K562 (cell line): ENCODE results near the gene CERS4.
A peak's percentile ranks its signal among the peaks of the same experiment; 100 is the strongest.

Experiments used
- ATF3 ChIP-seq, 2 experiments: fragments of 450-650 bp in 1 of 2; sonication (generic) in 1 of 2; formaldehyde crosslinking in 1 of 2; IDR thresholded peaks in 1 of 2; conservative IDR thresholded peaks in 1 of 2; 2 replicates each; pipeline versions ENCODE4 v1.6.1 to v1.8.1; 2016 to 2023; ENCODE audit warnings: mild to moderate bottlenecking in 2 of 2, moderate library complexity in 2 of 2, inconsistent platforms in 1 of 2, missing genetic modification reagents in 1 of 2
- CTCF ChIP-seq, 3 experiments: IDR thresholded peaks in 2 of 3; conservative IDR thresholded peaks in 1 of 3; 2 replicates each; pipeline ENCODE4 v1.5.1; 2011 to 2012; ENCODE audit warnings: low read length in 3 of 3, mild to moderate bottlenecking in 3 of 3, control low read depth in 2 of 3, improper control_type of control experiment in 1 of 3, inconsistent platforms in 1 of 3, low read depth in 1 of 3, mixed read lengths in 1 of 3, moderate library complexity in 1 of 3; ENCODE audit not compliant: insufficient read depth in 2 of 3
- EZH2 ChIP-seq: IDR thresholded peaks from 2 replicates; pipeline ENCODE4 v1.6.1; 2012; ENCODE audit warnings: low read depth, mild to moderate bottlenecking, inconsistent platforms, low read length, borderline replicate concordance
- NCOA2 ChIP-seq, 2 experiments: fragments of 450-650 bp; IDR thresholded peaks; 2 replicates each; pipeline ENCODE4 v1.6.1; 2018; ENCODE audit warnings: mild to moderate bottlenecking in 2 of 2, moderate library complexity in 1 of 2; ENCODE audit not compliant: partially characterized antibody in 2 of 2
- NR2C2 ChIP-seq, 2 experiments: fragments of 200-800 bp in 1 of 2; sonication (Bioruptor generic) in 1 of 2; sonication (generic) in 1 of 2; formaldehyde crosslinking in 1 of 2; IDR thresholded peaks; 2 replicates each; pipeline versions ENCODE4 v1.6.1 to v1.8.0; 2016 to 2022; ENCODE audit warnings: mild to moderate bottlenecking in 1 of 2, missing compliant biosample characterization in 1 of 2, missing genetic modification characterization in 1 of 2, missing genetic modification reagents in 1 of 2
- NUFIP1 ChIP-seq: fragments of 450-650 bp; IDR thresholded peaks from 2 replicates; pipeline ENCODE4 v1.6.1; 2018; ENCODE audit not compliant: partially characterized antibody
- RCOR1 ChIP-seq, 2 experiments: IDR thresholded peaks; 2 replicates each; pipeline ENCODE4 v1.6.1; 2012; ENCODE audit warnings: low read depth in 2 of 2, low read length in 2 of 2, borderline replicate concordance in 1 of 2, improper control_type of control experiment in 1 of 2
- SNAPC5 ChIP-seq: fragments of 250-450 bp; sonication (Bioruptor Pico); IDR thresholded peaks from 2 replicates; pipeline ENCODE4 v1.8.0; 2021; ENCODE audit warnings: moderate library complexity, mild to moderate bottlenecking, inconsistent platforms
- TAF7 ChIP-seq: fragments of 450-650 bp; IDR thresholded peaks from 2 replicates; pipeline ENCODE4 v1.6.1; 2016; ENCODE audit warnings: missing genetic modification characterization, missing compliant biosample characterization
- USF2 ChIP-seq: sonication (generic); formaldehyde crosslinking; IDR thresholded peaks from 2 replicates; pipeline ENCODE4 v1.5.0; 2020; ENCODE audit warnings: missing genetic modification reagents
- ZBTB26 ChIP-seq: fragments of 450-650 bp; formaldehyde crosslinking; IDR thresholded peaks from 2 replicates; pipeline ENCODE4 v1.4.0; 2022; ENCODE audit warnings: missing genetic modification characterization
- ZBTB49 ChIP-seq: sonication (generic); formaldehyde crosslinking; IDR thresholded peaks from 2 replicates; pipeline ENCODE4 v1.8.0; 2022; ENCODE audit warnings: missing genetic modification reagents, mild to moderate bottlenecking, borderline replicate concordance
- ZNF143 ChIP-seq: sonication (generic); formaldehyde crosslinking; IDR thresholded peaks from 2 replicates; pipeline ENCODE4 v1.9.0; 2022; ENCODE audit warnings: mild to moderate bottlenecking, missing genetic modification reagents

- peak; percentile 95 to 97 (median 97) for TF ChIP-seq CTCF (IDR thresholded peaks at IDR 0.05 in 2 of 3, conservative IDR thresholded peaks at IDR 0.05 in 1 of 3; ENCODE audit: insufficient read depth in 2 of 3, low read depth in 1 of 3, low read length in 3 of 3)
- no peak for TF ChIP-seq ZNF143
- TF ChIP-seq ZBTB49 (CRISPR knock-in tag): no peak
- no peak for TF ChIP-seq NUFIP1
- no peak for TF ChIP-seq USF2
- no peak for TF ChIP-seq NCOA2 (IDR thresholded peaks at IDR 0.05; ENCODE audit: partially characterized antibody in 2 of 2)
- TF ChIP-seq NR2C2 (CRISPR knock-in tag; IDR thresholded peaks at IDR 0.05): no peak
- no peak for TF ChIP-seq NR2C2 (tag; IDR thresholded peaks at IDR 0.05)
- TF ChIP-seq EZH2: no peak
- no peak for TF ChIP-seq TAF7 (tag)
- no peak for TF ChIP-seq ZBTB26 (CRISPR knock-in tag)
- no peak for TF ChIP-seq ATF3 (IDR thresholded peaks at IDR 0.05)
- TF ChIP-seq ATF3 (CRISPR knock-in tag; conservative IDR thresholded peaks at IDR 0.05): no peak
- TF ChIP-seq SNAPC5: no peak
- peak; percentile 10 to 63; a peak in 1 of 4 replicates for TF ChIP-seq RCOR1 (IDR thresholded peaks at IDR 0.05; ENCODE audit: borderline replicate concordance in 1 of 2, low read depth in 2 of 2, low read length in 2 of 2)
These were observed 43.9 kb downstream of the CERS4 start for GRCh38 chr19:8252922-8253589.
